BJ (cell line): Measurements from ENCODE around the gene CTIF. TPM values are rescaled to one million over a fixed set of nuclear protein-coding genes. Genes with fewer than 3 reads are reported as not detected.

Experiments used
- CTCF ChIA-PET: fragments of 350-600 bp; formaldehyde crosslinking; extraction: SDS; loops from one replicate; lab custom pipeline; 2021; ENCODE audit warnings: antibody characterized with exemption, inconsistent platforms; lab: Yijun Ruan, JAX
- POLR2A ChIA-PET: fragments of 300-600 bp; sonication (Branson Sonifier 250); formaldehyde crosslinking; extraction: SDS; loops from one replicate; lab custom pipeline; 2021; ENCODE audit warnings: antibody characterized with exemption; lab: Charles Lee
- DNase-seq: peaks from one replicate; pipeline ENCODE4 v3.0.0-alpha.2; 2011; ENCODE audit warnings: low read depth
- H3K27me3 ChIP-seq: 2 replicates; pipeline ENCODE4 v1.6.0; 2011; ENCODE audit warnings: low read length; ENCODE audit not compliant: control insufficient read depth, insufficient read depth
- H3K36me3 ChIP-seq: 2 replicates; pipeline ENCODE4 v1.5.1; 2011; ENCODE audit warnings: low read length; ENCODE audit not compliant: control insufficient read depth, insufficient read depth
- H3K4me3 ChIP-seq: 2 replicates; pipeline ENCODE4 v1.5.1; 2011; ENCODE audit warnings: low read depth, mild to moderate bottlenecking, control low read depth, low read length
- CTCF ChIP-seq: IDR thresholded peaks from 2 replicates; pipeline ENCODE4 v1.5.1; 2011; ENCODE audit warnings: low read depth, mild to moderate bottlenecking, control low read depth, inconsistent platforms, low read length, moderate library complexity; ENCODE audit not compliant: insufficient read depth
- polyA plus RNA-seq: library from polyadenylated mRNA; depleted of rRNA; stranded (reverse); fragments of >200 nt; gene quantifications from 2 replicates; pipeline ENCODE4 v1.2.3, GENCODE V29; 2011

The CTIF gene
- polyA plus RNA-seq, 1 experiment: 105 TPM

DNA sequence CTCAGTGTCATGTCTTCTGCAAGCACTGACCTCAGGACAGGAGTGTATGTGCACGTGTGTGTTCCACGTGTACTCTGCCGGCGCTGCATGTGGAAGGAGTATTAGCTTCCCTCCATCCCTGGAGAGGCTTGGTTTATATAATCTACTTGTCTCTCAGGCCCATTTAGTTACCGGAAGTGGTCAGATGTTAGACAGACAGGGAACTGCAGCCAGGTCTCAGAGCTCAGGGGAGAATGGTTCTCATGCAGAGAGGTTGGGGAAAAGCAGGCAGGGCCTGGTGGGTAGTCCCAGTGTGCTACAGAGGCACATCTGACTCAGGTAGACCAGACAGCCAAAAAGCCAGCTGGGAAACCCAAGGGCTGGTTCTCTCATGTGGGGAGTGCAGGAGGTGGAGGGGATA lies 167.9 kb downstream of the CTIF start:
- H3K4me3 ChIP-seq: no peak overlapping the region
- POLR2A ChIA-PET: no interaction called here
- H3K27me3 ChIP-seq: no peaks in the 10 kb centered on the region
- peaks cover 13% of the 10 kb centered on the region for H3K36me3 ChIP-seq
- CTCF ChIA-PET: interaction anchor here (1.1 kb wide), 1 partner anchor 14 kb away, joined by 3 read pairs; no protein-coding TSS in a partner anchor
- DNase-seq: no peak
- TF ChIP-seq CTCF: no peak

- H3K36me3 ChIP-seq: peaks cover 15% of the 10 kb centered on the region
- no peaks in the 10 kb centered on the region for H3K27me3 ChIP-seq
- H3K4me3 ChIP-seq: no peak overlapping the region
- TF ChIP-seq CTCF: no peak
- ChIA-PET CTCF (no interaction called here), POLR2A (no interaction called here)
- no peak for DNase-seq
Measured at GRCh38 chr18:48707636-48708296, 168.9 kb downstream of the CTIF start.

- peaks cover 22% of the 10 kb centered on the region for H3K36me3 ChIP-seq
- H3K4me3 ChIP-seq: no peak overlapping the region
- no peak for DNase-seq
- ChIA-PET POLR2A (no interaction called here), CTCF (no interaction called here)
- no peak for TF ChIP-seq CTCF
- no peaks in the 10 kb centered on the region for H3K27me3 ChIP-seq
Measured at GRCh38 chr18:48708807-48709206, 170.0 kb downstream of the CTIF start.

GRCh38 chr18:48709371-48710062 lies 170.7 kb downstream of the CTIF start:
- ChIA-PET CTCF (no interaction called here), POLR2A (no interaction called here)
- Histone ChIP-seq H3K27me3 (no peaks in the 10 kb centered on the region), H3K4me3 (no peak overlapping the region), H3K36me3 (peaks cover 22% of the 10 kb centered on the region)
- DNase-seq: no peak
- TF ChIP-seq CTCF: no peak

- Histone ChIP-seq H3K27me3 (no peaks in the 10 kb centered on the region), H3K4me3 (no peak overlapping the region), H3K36me3 (peaks cover 22% of the 10 kb centered on the region)
- POLR2A ChIA-PET: no interaction called here
- CTCF ChIA-PET: interaction anchor here (0.6 to 1.7 kb wide), 10 partner anchors 18 to 528 kb away, joined by 3 to 5 read pairs (median 3); no protein-coding TSS in a partner anchor
- peak; percentile 53; the same call in 1 of the 2 replicates for TF ChIP-seq CTCF
- no peak for DNase-seq
Measured at GRCh38 chr18:48711651-48712486, 173.0 kb downstream of the CTIF start.
